ENCODE data around the gene ZNF345. TPM values are rescaled to one million over a fixed set of nuclear protein-coding genes. Genes with fewer than 3 reads are reported as not detected.

ZNF345 gene
- total and polyA plus RNA-seq, 2 donors (not counting 3 experiments of a cell fraction or from before 2014, with no cell fraction given) = 2.2 to 3.8 TPM

- ChIA-PET CTCF (no interaction called here), POLR2A (no interaction called here)
- DNase-seq (ENCODE audit: low read depth, low spot score) = no peak
- H3K4me2 ChIP-seq (ENCODE audit: insufficient read depth, low read length) = peak overlapping the region; percentile 59
- no peaks in the 10 kb centered on the region for H4K20me1 ChIP-seq (replicated peaks; ENCODE audit: control insufficient read depth, extremely low read depth, insufficient read depth, low read length)
- H3K4me3 ChIP-seq (replicated peaks in 1 of 3; ENCODE audit: insufficient read depth in 1 of 3, low read depth in 1 of 3, low read length in 3 of 3) = peak overlapping the region in 2 of 3 experiments; percentile 50 to 99
- FAIRE-seq = no peak
- peak overlapping the region; percentile 59 for H3K9ac ChIP-seq (replicated peaks; ENCODE audit: extremely low read depth, insufficient read depth, low read length)
- no peaks in the 10 kb centered on the region for H3K9me1 ChIP-seq (replicated peaks; ENCODE audit: control insufficient read depth, extremely low read depth, insufficient read depth, low read length)
- no peak overlapping the region for H3K27ac ChIP-seq (ENCODE audit: insufficient read depth, low read depth, low read length)
- no TSS peak for BruUV-seq (replicated peaks)
- no peaks in the 10 kb centered on the region for H3K9me3 ChIP-seq (replicated peaks; ENCODE audit: control insufficient read depth, insufficient read depth, low read length)
- TF ChIP-seq GATA2 (IDR thresholded peaks at IDR 0.05; ENCODE audit: insufficient read depth, insufficient read length, low read depth, low read length) (no peak), MAX (IDR thresholded peaks at IDR 0.05; ENCODE audit: insufficient read depth, insufficient read length) (no peak), JUN (IDR thresholded peaks at IDR 0.05; ENCODE audit: borderline replicate concordance, insufficient read depth, insufficient read length, low read depth) (no peak), MYC (IDR thresholded peaks at IDR 0.05; ENCODE audit: low read depth, low read length) (no peak), EZH2 (IDR thresholded peaks at IDR 0.05; ENCODE audit: borderline replicate concordance, low read depth, low read length, severe bottlenecking) (no peak), POLR2AphosphoS5 (IDR thresholded peaks at IDR 0.05; ENCODE audit: insufficient read depth, low read depth, low read length) (no peak), CTCF (IDR thresholded peaks at IDR 0.05; ENCODE audit: extremely low read depth in 1 of 2, insufficient read depth in 1 of 2, low read depth in 1 of 2, low read length in 2 of 2) (no peak), POLR2A (IDR thresholded peaks at IDR 0.05; ENCODE audit: low read depth, low read length) (no peak)
- dilution Hi-C loops (cut with MboI; ENCODE audit: extremely low pct_ligation_motif_present, low sequenced_read_pairs) (no loop called here), intact Hi-C loops (cut with micrococcal nuclease) (loop anchor here (1.0 to 5.0 kb wide), 7 partner anchors 67 to 855 kb away; partner anchors contain the start of genes ZNF345, ZNF461, ZNF585A and ZNF790)
- no peaks in the 10 kb centered on the region for H3K4me1 ChIP-seq (ENCODE audit: control insufficient read depth, extremely low read depth, insufficient read depth, low read length)
- H3K27me3 ChIP-seq (ENCODE audit: control insufficient read depth in 2 of 2, insufficient read depth in 2 of 2, low read length in 2 of 2) = no peaks in the 10 kb centered on the region
- no peaks in the 10 kb centered on the region for H3K36me3 ChIP-seq (ENCODE audit: control insufficient read depth in 2 of 2, extremely low read depth in 1 of 2, insufficient read depth in 2 of 2, low read length in 2 of 2)
- no peaks in the 10 kb centered on the region for H3K79me2 ChIP-seq (ENCODE audit: control insufficient read depth, insufficient read depth, low read length)
- peak overlapping the region; percentile 52 for H2AFZ ChIP-seq (ENCODE audit: low read depth, low read length)
These were observed 66.3 kb downstream of the ZNF345 start for GRCh38 chr19:36916991-36917390.
